GM12878 (cell line): Measurements from ENCODE around the gene ABR. TPM values are rescaled to one million over a fixed set of nuclear protein-coding genes. Genes with fewer than 3 reads are reported as not detected.

Experiments
- ATAC-seq: fragments of 200-7000 bp; cut with Tn5 transposase; 3 replicates; pipeline ENCODE4 v1.9.1; 2020; ENCODE audit warnings: mild to moderate bottlenecking, moderate library complexity
- BruUV-seq: library from RNA; stranded (reverse); fragments of 400-500 nt; replicated peaks from 2 replicates; lab custom pipeline; 2021; lab: Mats Ljungman, UMichigan
- CTCF ChIA-PET: fragments of 300-600 bp; sonication (Branson Sonifier 250); formaldehyde crosslinking; extraction: SDS; loops from one replicate; lab custom pipeline; 2021; ENCODE audit warnings: inconsistent platforms; lab: Yijun Ruan, JAX
- POLR2A ChIA-PET: fragments of 350-600 bp; formaldehyde crosslinking; extraction: SDS; loops from one replicate; lab custom pipeline; 2021; ENCODE audit warnings: inconsistent platforms; lab: Charles Lee
- RAD21 ChIA-PET: fragments of 300-600 bp; sonication (Branson Sonifier 250); formaldehyde crosslinking; loops from one replicate; lab custom pipeline; 2023; ENCODE audit warnings: antibody characterized with exemption; ENCODE audit not compliant: unreplicated experiment; lab: Charles Lee
- SMC1A ChIA-PET: fragments of 300-600 bp; sonication (Branson Sonifier 250); formaldehyde crosslinking; loops from one replicate; lab custom pipeline; 2023; ENCODE audit not compliant: unreplicated experiment, uncharacterized antibody; lab: Charles Lee
- DNase-seq: peaks from one replicate; pipeline ENCODE4 v3.0.0-alpha.2; 2011; ENCODE audit warnings: low read depth, low spot score
- FAIRE-seq: peaks from 3 replicates; lab custom pipeline; 2011; peaks lifted over from hg19 to GRCh38; lab: Jason Lieb, UNC
- H2AFZ ChIP-seq: 2 replicates; pipeline ENCODE4 v1.6.0; 2011; ENCODE audit warnings: low read depth, low read length, control low read depth; ENCODE audit not compliant: control insufficient read depth
- H3K27ac ChIP-seq: 2 replicates; pipeline ENCODE4 v1.5.1; 2011; ENCODE audit warnings: control low read depth; ENCODE audit not compliant: control insufficient read depth, insufficient read depth
- H3K27me3 ChIP-seq, 2 experiments: replicated peaks in 1 of 2; 2 replicates each; pipeline versions ENCODE4 v1.6.0 to v1.6.1; 2011; ENCODE audit warnings: low read length in 1 of 2; ENCODE audit not compliant: control insufficient read depth in 2 of 2, insufficient read depth in 2 of 2
- H3K36me3 ChIP-seq, 2 experiments: 2 replicates each; pipeline ENCODE4 v1.5.1; 2011; ENCODE audit warnings: low read length in 1 of 2; ENCODE audit not compliant: control insufficient read depth in 2 of 2, insufficient read depth in 2 of 2
- H3K4me1 ChIP-seq: 2 replicates; pipeline ENCODE4 v1.6.1; 2011; ENCODE audit warnings: mild to moderate bottlenecking, low read length, moderate library complexity, mixed read lengths; ENCODE audit not compliant: control insufficient read depth, insufficient read depth
- H3K4me2 ChIP-seq: 2 replicates; pipeline ENCODE4 v1.6.0; 2011; ENCODE audit warnings: control low read depth; ENCODE audit not compliant: control insufficient read depth, insufficient read depth
- H3K4me3 ChIP-seq: fragments of 200-600 bp; sonication (generic); 2 replicates; pipeline ENCODE4 v1.5.1; 2016
- H3K79me2 ChIP-seq: 2 replicates; pipeline ENCODE4 v1.6.0; 2011; ENCODE audit warnings: low read length; ENCODE audit not compliant: control insufficient read depth, insufficient read depth
- H3K9ac ChIP-seq: 2 replicates; pipeline ENCODE4 v1.8.0; 2011; ENCODE audit warnings: low read length, control low read depth, mixed read lengths; ENCODE audit not compliant: control insufficient read depth, insufficient read depth
- H3K9me3 ChIP-seq: replicated peaks from 3 replicates; pipeline ENCODE4 v1.5.1; 2011; ENCODE audit warnings: mild to moderate bottlenecking, low read length; ENCODE audit not compliant: control insufficient read depth, insufficient read depth
- H4K20me1 ChIP-seq: 2 replicates; pipeline ENCODE4 v1.6.0; 2011; ENCODE audit not compliant: control insufficient read depth, insufficient read depth
- BCL11A ChIP-seq: IDR thresholded peaks from 2 replicates; pipeline ENCODE4 v1.6.1; 2011; ENCODE audit warnings: low read depth, low read length
- CEBPB ChIP-seq, 2 experiments: fragments of 150-350 bp in 1 of 2; IDR thresholded peaks; 2 replicates each; pipeline ENCODE4 v1.6.1; 2012 to 2014; ENCODE audit warnings: low read depth in 2 of 2, low read length in 2 of 2, borderline replicate concordance in 1 of 2, inconsistent platforms in 1 of 2
- CREB1 ChIP-seq: IDR thresholded peaks from 2 replicates; pipeline ENCODE4 v1.6.1; 2012; ENCODE audit warnings: low read depth, mild to moderate bottlenecking, inconsistent platforms
- EZH2 ChIP-seq: IDR thresholded peaks from 2 replicates; pipeline ENCODE4 v1.6.1; 2012; ENCODE audit warnings: low read depth, mild to moderate bottlenecking, control low read depth, inconsistent platforms, low read length, borderline replicate concordance; ENCODE audit not compliant: control insufficient read depth
- MYB ChIP-seq: fragments of 150-350 bp; IDR thresholded peaks from 2 replicates; pipeline ENCODE4 v1.6.1; 2014; ENCODE audit warnings: mild to moderate bottlenecking, low read depth, low read length, borderline replicate concordance
- NR2F1 ChIP-seq: fragments of 450-650 bp; conservative IDR thresholded peaks from 2 replicates; pipeline ENCODE4 v1.6.1; 2017; ENCODE audit warnings: mild to moderate bottlenecking
- TAF1 ChIP-seq: IDR thresholded peaks from 2 replicates; pipeline ENCODE4 v1.6.1; 2011; ENCODE audit warnings: mild to moderate bottlenecking, low read depth, low read length, borderline replicate concordance
- WGBS: methylation state at CpG from one replicate; pipeline ENCODE4 v1.1.6; 2016; ENCODE audit warnings: low lambda C conversion rate; ENCODE audit not compliant: insufficient replicate concordance, insufficient coverage; ENCODE audit errors: missing lambda C conversion rate; 5-methylcytosine and 5-hydroxymethylcytosine counted together
- in situ Hi-C: fragments of 300-500 bp; cut with MboI; formaldehyde crosslinking; loops from 9 replicates; pipeline ENCODE4 v1.14.3; 2018; ENCODE audit warnings: mixed read lengths
- intact Hi-C: fragments of 100-400 bp; cut with micrococcal nuclease; formaldehyde crosslinking; loops from one replicate; pipeline ENCODE4 v1.14.2; 2022; ENCODE audit not compliant: unreplicated experiment
- polyA plus RNA-seq, 11 experiments: library from polyadenylated mRNA; depleted of rRNA in 4 of 11; unstranded in 6 of 11; stranded (reverse) in 5 of 11; fragments of >200 nt; fragmentation: Nextera tagmentation in 4 of 11; fragmentation: Illumina TruSeq in 1 of 11; extraction: Ambion mirVana in 4 of 11; extraction: Trizol in 1 of 11; gene quantifications; 1 replicate in 1 of 11; 2 replicates in 10 of 11; pipeline versions ENCODE4 v1.2.1 to v1.2.3, GENCODE V29; 2011 to 2016; ENCODE audit warnings: inconsistent platforms in 2 of 11, missing spikeins in 2 of 11, low read depth in 1 of 11
- total RNA-seq, 4 experiments: library from RNA; depleted of rRNA in 3 of 4; stranded (reverse); fragments of >200 nt in 3 of 4; fragmentation: Illumina TruSeq in 1 of 4; extraction: Trizol in 1 of 4; gene quantifications; 2 replicates each; pipeline versions ENCODE4 v1.2.1 to v1.2.3, GENCODE V29; 2013 to 2021
- TF ChIP-seq, protein P1 (sequence below): fragments of 450-650 bp; conservative IDR thresholded peaks from 2 replicates; pipeline ENCODE4 v1.6.1; 2017; ENCODE audit warnings: mild to moderate bottlenecking, moderate library complexity

ABR gene
- total and polyA plus RNA-seq, 10 of the 15 experiments (the other 5 are each of a cell fraction or from before 2014, with no cell fraction given), result 1.4 to 112 (median 30.0) TPM

DNA sequence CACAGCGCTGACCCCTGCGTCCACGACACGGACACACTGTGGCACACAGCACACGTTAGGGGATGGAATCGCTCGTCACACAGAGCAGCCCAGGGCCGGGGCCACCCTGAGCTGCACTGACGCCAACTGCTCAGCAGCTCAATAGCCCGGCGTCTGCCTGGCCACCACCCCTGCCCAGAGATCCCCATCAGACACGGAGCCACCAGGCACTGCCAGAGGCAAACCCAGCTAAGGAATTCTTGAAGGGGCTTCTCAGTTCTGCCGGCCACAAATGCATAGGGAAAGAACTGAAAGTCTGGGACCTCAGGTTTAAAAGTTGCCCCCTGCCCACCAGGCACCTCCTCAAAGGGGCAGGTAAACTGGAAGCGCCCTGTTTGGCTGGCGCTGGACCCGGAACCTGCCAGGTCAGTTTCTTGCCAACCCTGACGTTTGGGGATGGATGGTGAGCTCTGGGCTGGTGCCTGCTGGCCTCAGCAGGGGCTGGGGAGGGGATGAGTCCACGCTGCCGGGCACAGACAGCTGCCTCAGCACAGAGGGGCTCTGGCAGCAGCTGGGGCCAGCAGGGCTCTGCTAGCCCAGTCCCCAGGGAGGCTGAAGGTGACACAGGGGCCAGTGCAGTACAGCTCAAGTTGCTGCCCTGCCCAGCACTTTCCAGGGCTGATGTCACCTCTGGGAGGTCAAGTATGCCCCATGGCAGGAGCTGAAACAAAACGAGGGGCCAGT, 149.7 kb downstream of the ABR start:
- no peaks in the 10 kb centered on the region for H4K20me1 ChIP-seq
- no peak for TF ChIP-seq NR2F1
- no peak for TF ChIP-seq MYB
- no peak for TF ChIP-seq TAF1
- TF ChIP-seq BCL11A, result no peak
- TF ChIP-seq, all 136 proteins: peak for 0
- no TSS peak for BruUV-seq
- CTCF ChIA-PET, result no interaction called here
- no peak for DNase-seq
- Histone ChIP-seq H3K9ac (no peak overlapping the region), H3K4me3 (no peak overlapping the region), H3K4me2 (no peak overlapping the region), H3K4me1 (no peaks in the 10 kb centered on the region), H2AFZ (no peak overlapping the region), H3K27ac (no peak overlapping the region), H3K27me3 (no peaks in the 10 kb centered on the region), H3K36me3 (peaks cover 8 to 10% of the 10 kb centered on the region in 2 experiments; a peak in 3 of 4 replicates), H3K79me2 (no peaks in the 10 kb centered on the region), H3K9me3 (no peaks in the 10 kb centered on the region)
- intact Hi-C loops, result no loop called here
- no peak for ATAC-seq
- no peak for FAIRE-seq
- POLR2A ChIA-PET, result interaction anchor here (0.5 kb wide), 1 partner anchor 364 kb away, joined by 3 read pairs; no protein-coding TSS in a partner anchor
- 89% methylated on average over 20 of the region's 20 CpGs for WGBS
- SMC1A ChIA-PET, result no interaction called here
- RAD21 ChIA-PET, result no interaction called here
- in situ Hi-C loops, result no loop called here

DNA sequence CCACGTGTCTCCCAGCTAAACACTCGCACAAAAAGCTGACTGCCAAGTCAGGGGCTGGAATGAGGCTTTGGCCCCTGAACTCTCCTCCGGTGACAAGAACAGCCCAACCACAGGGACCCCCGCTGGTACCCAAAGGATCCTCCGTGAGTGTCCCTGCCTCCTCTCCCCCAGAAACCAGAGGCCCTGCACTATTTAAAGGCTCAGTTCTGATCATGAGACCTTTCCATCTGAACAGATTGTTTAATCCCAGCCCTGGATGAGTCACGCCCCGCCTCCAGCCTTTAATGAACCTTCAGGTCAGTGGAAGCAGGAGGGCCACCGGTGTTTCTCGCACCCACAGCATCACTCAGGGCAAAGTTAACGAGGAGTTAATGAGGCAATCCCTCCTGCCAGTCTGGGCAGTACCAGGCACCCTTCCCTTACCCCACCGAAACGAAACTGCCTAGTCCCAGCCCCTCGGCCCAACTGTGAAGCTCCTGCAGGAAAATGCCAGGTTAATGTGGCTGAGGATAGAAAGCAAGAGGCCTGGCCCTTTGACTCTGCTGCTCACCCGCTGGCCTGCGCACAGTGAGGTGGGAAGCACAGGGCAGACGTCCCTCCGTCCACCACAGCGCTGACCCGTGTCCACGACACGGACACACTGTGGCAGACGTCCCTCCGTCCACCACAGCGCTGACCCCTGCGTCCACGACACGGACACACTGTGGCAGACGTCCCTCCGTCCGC, 150.4 kb downstream of the ABR start:
- Histone ChIP-seq H3K9ac (no peak overlapping the region), H2AFZ (no peak overlapping the region), H3K27me3 (no peaks in the 10 kb centered on the region), H3K79me2 (no peaks in the 10 kb centered on the region), H3K36me3 (peaks cover 6 to 10% of the 10 kb centered on the region in 2 experiments; a peak in 3 of 4 replicates), H3K4me2 (no peak overlapping the region), H3K27ac (no peak overlapping the region), H3K9me3 (no peaks in the 10 kb centered on the region), H3K4me3 (no peak overlapping the region), H4K20me1 (no peaks in the 10 kb centered on the region), H3K4me1 (no peaks in the 10 kb centered on the region)
- FAIRE-seq (no peak), ATAC-seq (no peak), DNase-seq (no peak)
- TF ChIP-seq CEBPB (IDR thresholded peaks at IDR 0.05; ENCODE audit: borderline replicate concordance in 1 of 2, low read depth in 2 of 2, low read length in 2 of 2) (no peak), EZH2 (no peak), CREB1 (no peak)
- TF ChIP-seq, protein P1, sequence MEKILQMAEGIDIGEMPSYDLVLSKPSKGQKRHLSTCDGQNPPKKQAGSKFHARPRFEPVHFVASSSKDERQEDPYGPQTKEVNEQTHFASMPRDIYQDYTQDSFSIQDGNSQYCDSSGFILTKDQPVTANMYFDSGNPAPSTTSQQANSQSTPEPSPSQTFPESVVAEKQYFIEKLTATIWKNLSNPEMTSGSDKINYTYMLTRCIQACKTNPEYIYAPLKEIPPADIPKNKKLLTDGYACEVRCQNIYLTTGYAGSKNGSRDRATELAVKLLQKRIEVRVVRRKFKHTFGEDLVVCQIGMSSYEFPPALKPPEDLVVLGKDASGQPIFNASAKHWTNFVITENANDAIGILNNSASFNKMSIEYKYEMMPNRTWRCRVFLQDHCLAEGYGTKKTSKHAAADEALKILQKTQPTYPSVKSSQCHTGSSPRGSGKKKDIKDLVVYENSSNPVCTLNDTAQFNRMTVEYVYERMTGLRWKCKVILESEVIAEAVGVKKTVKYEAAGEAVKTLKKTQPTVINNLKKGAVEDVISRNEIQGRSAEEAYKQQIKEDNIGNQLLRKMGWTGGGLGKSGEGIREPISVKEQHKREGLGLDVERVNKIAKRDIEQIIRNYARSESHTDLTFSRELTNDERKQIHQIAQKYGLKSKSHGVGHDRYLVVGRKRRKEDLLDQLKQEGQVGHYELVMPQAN, result no peak
- RAD21 ChIA-PET, result no interaction called here
- SMC1A ChIA-PET, result no interaction called here
- BruUV-seq, result no TSS peak
- intact Hi-C loops, result no loop called here
- in situ Hi-C loops, result no loop called here
- WGBS, result 90% methylated on average over 30 of the region's 30 CpGs
- POLR2A ChIA-PET, result no interaction called here
- CTCF ChIA-PET, result no interaction called here
